Glutamatergic neuron (in vitro differentiated cells): Measurements from ENCODE around the gene RABAC1. TPM values are rescaled to one million over a fixed set of nuclear protein-coding genes. Genes with fewer than 3 reads are reported as not detected.
A peak's percentile ranks its signal among the peaks of the same experiment; 100 is the strongest.
"Not testable (repeated sequence)": the region's sequence is repeated elsewhere in the genome, so short reads cannot be mapped to it uniquely, and the experiment has no call there.

Experiments used
- DNase-seq: peaks from one replicate; pipeline ENCODE4 v3.0.0; 2022
- H3K27ac Mint-ChIP-seq: one replicate; pipeline ENCODE4 v1.8.0; 2020; ENCODE audit warnings: mild to moderate bottlenecking, mixed read lengths, inconsistent platforms; ENCODE audit not compliant: unreplicated experiment
- H3K27me3 Mint-ChIP-seq: one replicate; pipeline ENCODE4 v1.8.0; 2020; ENCODE audit warnings: mild to moderate bottlenecking, moderate library complexity, mixed read lengths, inconsistent platforms; ENCODE audit not compliant: unreplicated experiment
- H3K36me3 Mint-ChIP-seq: one replicate; pipeline ENCODE4 v1.8.0; 2020; ENCODE audit warnings: mild to moderate bottlenecking, mixed read lengths, inconsistent platforms; ENCODE audit not compliant: unreplicated experiment
- H3K4me1 Mint-ChIP-seq: one replicate; pipeline ENCODE4 v1.8.0; 2020; ENCODE audit warnings: mild to moderate bottlenecking, low read depth, mixed read lengths, inconsistent platforms; ENCODE audit not compliant: unreplicated experiment
- H3K4me3 Mint-ChIP-seq: one replicate; pipeline ENCODE4 v1.8.0; 2020; ENCODE audit warnings: mild to moderate bottlenecking, mixed read lengths, inconsistent platforms; ENCODE audit not compliant: unreplicated experiment
- H3K9me3 Mint-ChIP-seq: one replicate; pipeline ENCODE4 v1.8.0; 2020; ENCODE audit warnings: mild to moderate bottlenecking, moderate library complexity, mixed read lengths, inconsistent platforms; ENCODE audit not compliant: unreplicated experiment
- CTCF ChIP-seq: fragments of 200-600 bp; sonication (generic); IDR thresholded peaks from one replicate; pipeline ENCODE4 v1.5.0; 2021; ENCODE audit not compliant: partially characterized antibody, unreplicated experiment
- total RNA-seq: library from RNA; stranded (reverse); fragmentation: NEBNext Ultra II Directional; extraction: Animal tissue kit (Norgen Biotek cat#: 25700); gene quantifications from one replicate; pipeline ENCODE4 v1.2.1, GENCODE V29; 2021; ENCODE audit not compliant: unreplicated experiment

RABAC1 gene
- total RNA-seq, 1 donor from 2014 or later, result 139 TPM

- DNase-seq, result no peak
- peaks cover 12% of the 10 kb centered on the region for H3K4me1 Mint-ChIP-seq
- peaks cover 10% of the 10 kb centered on the region for H3K9me3 Mint-ChIP-seq
- TF ChIP-seq CTCF, result no peak
- peaks cover 15% of the 10 kb centered on the region for H3K27me3 Mint-ChIP-seq
- H3K4me3 Mint-ChIP-seq, result no peak overlapping the region
- H3K36me3 Mint-ChIP-seq, result no peaks in the 10 kb centered on the region
- H3K27ac Mint-ChIP-seq, result no peak overlapping the region
Measured at GRCh38 chr19:41918653-41919244, 40.4 kb downstream of the RABAC1 start.

GRCh38 chr19:41918095-41918494 is 41.0 kb downstream of the RABAC1 start:
- no peak for DNase-seq
- Mint-ChIP-seq H3K27me3 (peaks cover 17% of the 10 kb centered on the region), H3K36me3 (no peaks in the 10 kb centered on the region), H3K27ac (no peak overlapping the region), H3K4me1 (peaks cover 14% of the 10 kb centered on the region), H3K4me3 (no peak overlapping the region), H3K9me3 (peaks cover 8% of the 10 kb centered on the region)
- TF ChIP-seq CTCF, result no peak

- Mint-ChIP-seq H3K27me3 (peaks cover 16% of the 10 kb centered on the region), H3K36me3 (no peaks in the 10 kb centered on the region), H3K4me3 (no peak overlapping the region), H3K9me3 (peaks cover 8% of the 10 kb centered on the region), H3K27ac (no peak overlapping the region), H3K4me1 (peaks cover 14% of the 10 kb centered on the region)
- DNase-seq, result peak; percentile 46
- no peak for TF ChIP-seq CTCF
Measured at GRCh38 chr19:41917676-41918075, 41.4 kb downstream of the RABAC1 start.

- no peaks in the 10 kb centered on the region for H3K36me3 Mint-ChIP-seq
- no peak overlapping the region for H3K27ac Mint-ChIP-seq
- H3K9me3 Mint-ChIP-seq, result peaks cover 5% of the 10 kb centered on the region
- DNase-seq, result peak; percentile 27
- H3K4me3 Mint-ChIP-seq, result no peak overlapping the region
- H3K27me3 Mint-ChIP-seq, result peaks cover 18% of the 10 kb centered on the region
- no peak for TF ChIP-seq CTCF
- H3K4me1 Mint-ChIP-seq, result peaks cover 15% of the 10 kb centered on the region
Measured at GRCh38 chr19:41915776-41916414, 43.2 kb downstream of the RABAC1 start.

- DNase-seq, result no peak
- TF ChIP-seq CTCF, result no peak
- Mint-ChIP-seq H3K27me3 (peaks cover 22% of the 10 kb centered on the region), H3K27ac (no peak overlapping the region), H3K4me3 (no peak overlapping the region), H3K36me3 (no peaks in the 10 kb centered on the region), H3K9me3 (peaks cover 7% of the 10 kb centered on the region), H3K4me1 (peaks cover 20% of the 10 kb centered on the region)
Measured at GRCh38 chr19:41915021-41915775, 43.9 kb downstream of the RABAC1 start.

GRCh38 chr19:41914424-41914834 is 44.7 kb downstream of the RABAC1 start:
- Mint-ChIP-seq H3K4me1 (peaks cover 20% of the 10 kb centered on the region), H3K27me3 (peaks cover 22% of the 10 kb centered on the region), H3K4me3 (peak overlapping the region; percentile 5), H3K27ac (peak overlapping the region; percentile 57)
- H3K36me3 Mint-ChIP-seq, H3K9me3 Mint-ChIP-seq, DNase-seq: not testable (repeated sequence)
